Keratinocyte (primary cell): ENCODE results near the gene FRS2.

Source experiments
- EZH2 ChIP-seq: IDR thresholded peaks from one replicate; pipeline ENCODE4 v1.6.1; 2012; ENCODE audit warnings: inconsistent platforms, mild to moderate bottlenecking, low read length, moderate library complexity
- TF ChIP-seq, protein P1 (sequence below), 3 experiments: IDR thresholded peaks in 1 of 3; conservative IDR thresholded peaks in 1 of 3; optimal IDR thresholded peaks in 1 of 3; 2 replicates in 2 of 3; 3 replicates in 1 of 3; pipeline versions ENCODE3 to v1.5.1; 2011; ENCODE audit warnings: low read length in 3 of 3, mild to moderate bottlenecking in 3 of 3, moderate library complexity in 2 of 3, control low read depth in 1 of 3, inconsistent platforms in 1 of 3; ENCODE audit not compliant: insufficient read depth in 2 of 3; ENCODE audit errors: extremely low read depth in 1 of 3

GRCh38 chr12:69428351-69429073 lies 41.7 kb upstream of the FRS2 start:
- TF ChIP-seq, protein P1, sequence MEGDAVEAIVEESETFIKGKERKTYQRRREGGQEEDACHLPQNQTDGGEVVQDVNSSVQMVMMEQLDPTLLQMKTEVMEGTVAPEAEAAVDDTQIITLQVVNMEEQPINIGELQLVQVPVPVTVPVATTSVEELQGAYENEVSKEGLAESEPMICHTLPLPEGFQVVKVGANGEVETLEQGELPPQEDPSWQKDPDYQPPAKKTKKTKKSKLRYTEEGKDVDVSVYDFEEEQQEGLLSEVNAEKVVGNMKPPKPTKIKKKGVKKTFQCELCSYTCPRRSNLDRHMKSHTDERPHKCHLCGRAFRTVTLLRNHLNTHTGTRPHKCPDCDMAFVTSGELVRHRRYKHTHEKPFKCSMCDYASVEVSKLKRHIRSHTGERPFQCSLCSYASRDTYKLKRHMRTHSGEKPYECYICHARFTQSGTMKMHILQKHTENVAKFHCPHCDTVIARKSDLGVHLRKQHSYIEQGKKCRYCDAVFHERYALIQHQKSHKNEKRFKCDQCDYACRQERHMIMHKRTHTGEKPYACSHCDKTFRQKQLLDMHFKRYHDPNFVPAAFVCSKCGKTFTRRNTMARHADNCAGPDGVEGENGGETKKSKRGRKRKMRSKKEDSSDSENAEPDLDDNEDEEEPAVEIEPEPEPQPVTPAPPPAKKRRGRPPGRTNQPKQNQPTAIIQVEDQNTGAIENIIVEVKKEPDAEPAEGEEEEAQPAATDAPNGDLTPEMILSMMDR (optimal IDR thresholded peaks at IDR 0.05 in 1 of 3, IDR thresholded peaks at IDR 0.05 in 1 of 3, conservative IDR thresholded peaks at IDR 0.05 in 1 of 3; ENCODE audit: extremely low read depth in 1 of 3, insufficient read depth in 2 of 3, low read length in 3 of 3), result no peak
- no peak for TF ChIP-seq EZH2
